H9 (cell line): ENCODE measurements around the gene STAB2. TPM values are rescaled to one million over a fixed set of nuclear protein-coding genes. Genes with fewer than 3 reads are reported as not detected.

Experiments
- DNase-seq: peaks from one replicate; pipeline ENCODE4 v3.0.0-alpha.2; 2017
- H2AFZ ChIP-seq: one replicate; pipeline ENCODE4 v1.6.1; 2013; ENCODE audit warnings: mild to moderate bottlenecking, low read length, control low read depth, moderate library complexity
- H2AK5ac ChIP-seq: 2 replicates; pipeline ENCODE4 v1.6.1; 2013; ENCODE audit warnings: low read length, control low read depth, mixed read lengths; ENCODE audit not compliant: insufficient read length
- H2BK120ac ChIP-seq: one replicate; pipeline ENCODE4 v1.6.1; 2013; ENCODE audit warnings: low read depth, mild to moderate bottlenecking, low read length, control low read depth, inconsistent platforms; ENCODE audit not compliant: poor library complexity, severe bottlenecking
- H2BK12ac ChIP-seq: 2 replicates; pipeline ENCODE4 v1.6.1; 2013; ENCODE audit warnings: low read length, control low read depth, mixed read lengths, low read depth; ENCODE audit not compliant: insufficient read length
- H2BK15ac ChIP-seq: 2 replicates; pipeline ENCODE4 v1.6.1; 2013; ENCODE audit warnings: low read depth, low read length, control low read depth
- H2BK20ac ChIP-seq: one replicate; pipeline ENCODE4 v1.6.1; 2013; ENCODE audit warnings: low read depth, mild to moderate bottlenecking, low read length, control low read depth, inconsistent platforms; ENCODE audit not compliant: poor library complexity, severe bottlenecking
- H2BK5ac ChIP-seq: 2 replicates; pipeline ENCODE4 v1.6.1; 2013; ENCODE audit warnings: low read length, control low read depth, mixed read lengths; ENCODE audit not compliant: insufficient read length
- H3K14ac ChIP-seq: 2 replicates; pipeline ENCODE4 v1.6.1; 2013; ENCODE audit warnings: low read length, control low read depth; ENCODE audit not compliant: insufficient read depth
- H3K18ac ChIP-seq: 2 replicates; pipeline ENCODE4 v1.6.1; 2013; ENCODE audit warnings: low read depth, mild to moderate bottlenecking, mixed read lengths, low read length, control low read depth; ENCODE audit not compliant: insufficient read length
- H3K23ac ChIP-seq: 2 replicates; pipeline ENCODE4 v1.6.1; 2013; ENCODE audit warnings: low read length, control low read depth, mixed read lengths, low read depth; ENCODE audit not compliant: insufficient read length
- H3K23me2 ChIP-seq: 2 replicates; pipeline ENCODE4 v1.6.1; 2013; ENCODE audit warnings: low read depth, mild to moderate bottlenecking, mixed read lengths, low read length, control low read depth; ENCODE audit not compliant: insufficient read length, poor library complexity, severe bottlenecking
- H3K27ac ChIP-seq: 2 replicates; pipeline ENCODE4 v1.5.1; 2013; ENCODE audit warnings: low read length, control low read depth, mixed read lengths, low read depth; ENCODE audit not compliant: insufficient read length
- H3K27me3 ChIP-seq: 2 replicates; pipeline ENCODE4 v1.6.1; 2013; ENCODE audit warnings: low read length, control low read depth, inconsistent platforms; ENCODE audit not compliant: insufficient read depth
- H3K4ac ChIP-seq: 2 replicates; pipeline ENCODE4 v1.6.1; 2013; ENCODE audit warnings: low read depth, mild to moderate bottlenecking, control low read depth, inconsistent platforms, low read length, moderate library complexity
- H3K4me1 ChIP-seq: 2 replicates; pipeline ENCODE4 v1.6.1; 2013; ENCODE audit warnings: low read length, control low read depth, inconsistent platforms; ENCODE audit not compliant: insufficient read depth
- H3K4me2 ChIP-seq: 2 replicates; pipeline ENCODE4 v1.6.1; 2013; ENCODE audit warnings: low read length, control low read depth, mixed read lengths; ENCODE audit not compliant: insufficient read length, insufficient read depth
- H3K56ac ChIP-seq: 2 replicates; pipeline ENCODE4 v1.6.1; 2013; ENCODE audit warnings: low read depth, mild to moderate bottlenecking, mixed read lengths, low read length, control low read depth; ENCODE audit not compliant: insufficient read length
- H3K79me1 ChIP-seq: 2 replicates; pipeline ENCODE4 v1.6.1; 2013; ENCODE audit warnings: low read depth, mild to moderate bottlenecking, moderate library complexity, low read length, control low read depth, inconsistent platforms; ENCODE audit not compliant: insufficient read depth, poor library complexity, severe bottlenecking
- H3K79me2 ChIP-seq: 2 replicates; pipeline ENCODE4 v1.6.1; 2013; ENCODE audit warnings: low read length, control low read depth, inconsistent platforms; ENCODE audit not compliant: insufficient read depth
- H3K9ac ChIP-seq: 2 replicates; pipeline ENCODE4 v1.6.1; 2013; ENCODE audit warnings: low read length, control low read depth, mixed read lengths; ENCODE audit not compliant: insufficient read length; ENCODE audit errors: extremely low read depth
- H3K9me3 ChIP-seq: one replicate; pipeline ENCODE4 v1.6.1; 2013; ENCODE audit warnings: low read depth, low read length, inconsistent platforms; ENCODE audit not compliant: control insufficient read depth
- H3T11ph ChIP-seq: one replicate; pipeline ENCODE4 v1.6.1; 2013; ENCODE audit warnings: mild to moderate bottlenecking, low read length, control low read depth, inconsistent platforms
- H4K20me1 ChIP-seq: one replicate; pipeline ENCODE4 v1.6.1; 2013; ENCODE audit not compliant: control insufficient read depth, insufficient read length, insufficient read depth
- H4K5ac ChIP-seq: 2 replicates; pipeline ENCODE4 v1.6.1; 2013; ENCODE audit warnings: low read depth, mild to moderate bottlenecking, mixed read lengths, low read length, control low read depth; ENCODE audit not compliant: insufficient read length
- H4K8ac ChIP-seq: replicated peaks from 2 replicates; pipeline ENCODE4 v1.6.1; 2013; ENCODE audit warnings: low read length, control low read depth, mixed read lengths, low read depth; ENCODE audit not compliant: insufficient read length
- H4K91ac ChIP-seq: 2 replicates; pipeline ENCODE4 v1.6.1; 2013; ENCODE audit warnings: low read depth, mild to moderate bottlenecking, moderate library complexity, mixed read lengths, low read length, control low read depth; ENCODE audit not compliant: insufficient read length
- H3K27ac Mint-ChIP-seq, 3 experiments: 2 replicates in 2 of 3; 3 replicates in 1 of 3; pipeline ENCODE4 v1.8.0; 2020 to 2021; ENCODE audit warnings: mixed read lengths in 3 of 3, mild to moderate bottlenecking in 1 of 3, moderate library complexity in 1 of 3
- H3K27me3 Mint-ChIP-seq: 2 replicates; pipeline ENCODE4 v1.8.0; 2021; ENCODE audit warnings: low read depth, mild to moderate bottlenecking, moderate library complexity, mixed read lengths
- H3K36me3 Mint-ChIP-seq, 3 experiments: 2 replicates in 2 of 3; 3 replicates in 1 of 3; pipeline ENCODE4 v1.8.0; 2020 to 2021; ENCODE audit warnings: low read depth in 3 of 3, mixed read lengths in 3 of 3; ENCODE audit not compliant: insufficient read depth in 1 of 3
- H3K4me1 Mint-ChIP-seq, 2 experiments: 2 replicates each; pipeline ENCODE4 v1.8.0; 2020; ENCODE audit warnings: mixed read lengths in 2 of 2
- H3K4me3 Mint-ChIP-seq, 2 experiments: 2 replicates in 1 of 2; 3 replicates in 1 of 2; pipeline ENCODE4 v1.8.0; 2020 to 2021; ENCODE audit warnings: mild to moderate bottlenecking in 2 of 2, mixed read lengths in 2 of 2, moderate library complexity in 1 of 2
- H3K9me3 Mint-ChIP-seq, 2 experiments: 2 replicates in 1 of 2; 3 replicates in 1 of 2; pipeline ENCODE4 v1.8.0; 2020; ENCODE audit warnings: mild to moderate bottlenecking in 2 of 2, mixed read lengths in 2 of 2, moderate library complexity in 1 of 2
- WGBS: extraction: QIAGEN DNeasy Blood & Tissue Kit; methylation state at CpG from one replicate; pipeline ENCODE4 v1.1.7; 2013; ENCODE audit warnings: missing lambda C conversion rate, low lambda C conversion rate, mixed read lengths; ENCODE audit not compliant: insufficient read length; ENCODE audit errors: extremely low coverage; 5-methylcytosine and 5-hydroxymethylcytosine counted together
- total RNA-seq: library from RNA; stranded (reverse); gene quantifications from 2 replicates; pipeline ENCODE4 v1.2.1, GENCODE V29; 2021
- TF ChIP-seq, protein P1 (sequence below): fragments of 200-600 bp; sonication (generic); conservative IDR thresholded peaks from 3 replicates; pipeline ENCODE4 v1.8.0; 2021; ENCODE audit warnings: antibody characterized with exemption, mild to moderate bottlenecking

STAB2 gene
- total RNA-seq, 1 experiment from 2014 or later: 0.02 TPM

DNA sequence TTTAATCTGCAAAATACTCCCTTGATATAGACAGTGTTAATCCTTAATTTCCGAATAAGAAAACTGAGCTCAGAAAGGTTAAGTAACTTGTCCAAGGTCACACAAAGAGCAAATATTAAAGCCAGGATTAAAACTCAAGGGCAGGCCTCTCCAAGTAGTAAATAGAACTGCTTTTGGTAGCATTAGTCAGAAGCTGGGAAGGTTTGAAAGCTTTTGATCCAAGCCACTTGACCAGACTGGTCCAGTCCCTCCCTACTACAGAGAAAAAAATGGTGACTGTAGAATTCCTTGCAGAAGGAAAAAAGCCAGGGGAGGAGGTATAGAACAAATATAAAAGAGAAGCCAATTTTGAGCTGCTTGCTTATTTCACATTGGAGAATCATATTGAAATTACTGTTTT lies 142.4 kb downstream of the STAB2 start:
- Histone ChIP-seq H2BK15ac (no peak overlapping the region), H3T11ph (no peak overlapping the region), H3K27ac (no peak overlapping the region), H3K27me3 (no peaks in the 10 kb centered on the region), H4K8ac (no peak overlapping the region), H3K4me1 (no peaks in the 10 kb centered on the region), H3K9ac (no peak overlapping the region), H3K23me2 (no peaks in the 10 kb centered on the region), H4K91ac (no peak overlapping the region), H2BK20ac (no peak overlapping the region), H2BK120ac (no peak overlapping the region), H2BK5ac (no peak overlapping the region), H3K9me3 (no peaks in the 10 kb centered on the region), H3K79me2 (no peaks in the 10 kb centered on the region), H3K56ac (no peak overlapping the region), H3K4ac (no peak overlapping the region), H3K4me2 (no peak overlapping the region), H3K14ac (no peak overlapping the region), H4K5ac (no peak overlapping the region), H3K18ac (no peak overlapping the region), H2AFZ (no peak overlapping the region), H2AK5ac (no peak overlapping the region), H3K79me1 (no peaks in the 10 kb centered on the region), H2BK12ac (no peak overlapping the region), H3K23ac (no peak overlapping the region), H4K20me1 (peaks cover 2% of the 10 kb centered on the region)
- Mint-ChIP-seq H3K4me3 (no peak overlapping the region), H3K9me3 (peaks cover 10 to 13% of the 10 kb centered on the region in 2 experiments), H3K36me3 (peaks cover 0 to 5% (median 5%) of the 10 kb centered on the region in 3 experiments; a peak in 3 of 7 replicates), H3K27ac (no peak overlapping the region), H3K4me1 (no peaks in the 10 kb centered on the region), H3K27me3 (peaks cover 10% of the 10 kb centered on the region)
- TF ChIP-seq, protein P1, sequence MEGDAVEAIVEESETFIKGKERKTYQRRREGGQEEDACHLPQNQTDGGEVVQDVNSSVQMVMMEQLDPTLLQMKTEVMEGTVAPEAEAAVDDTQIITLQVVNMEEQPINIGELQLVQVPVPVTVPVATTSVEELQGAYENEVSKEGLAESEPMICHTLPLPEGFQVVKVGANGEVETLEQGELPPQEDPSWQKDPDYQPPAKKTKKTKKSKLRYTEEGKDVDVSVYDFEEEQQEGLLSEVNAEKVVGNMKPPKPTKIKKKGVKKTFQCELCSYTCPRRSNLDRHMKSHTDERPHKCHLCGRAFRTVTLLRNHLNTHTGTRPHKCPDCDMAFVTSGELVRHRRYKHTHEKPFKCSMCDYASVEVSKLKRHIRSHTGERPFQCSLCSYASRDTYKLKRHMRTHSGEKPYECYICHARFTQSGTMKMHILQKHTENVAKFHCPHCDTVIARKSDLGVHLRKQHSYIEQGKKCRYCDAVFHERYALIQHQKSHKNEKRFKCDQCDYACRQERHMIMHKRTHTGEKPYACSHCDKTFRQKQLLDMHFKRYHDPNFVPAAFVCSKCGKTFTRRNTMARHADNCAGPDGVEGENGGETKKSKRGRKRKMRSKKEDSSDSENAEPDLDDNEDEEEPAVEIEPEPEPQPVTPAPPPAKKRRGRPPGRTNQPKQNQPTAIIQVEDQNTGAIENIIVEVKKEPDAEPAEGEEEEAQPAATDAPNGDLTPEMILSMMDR: no peak
- no peak for DNase-seq
- WGBS: no CpG with 5 or more reads among the region's 1 CpG
